Upper lobe of left lung (tissue), 4 donors: ENCODE data around the gene PRRG2.
A peak's percentile ranks its signal among the peaks of the same experiment; 100 is the strongest.

Source experiments
- POLR2A ChIP-seq, 4 donors: fragments of 450-650 bp; IDR thresholded peaks; one replicate each; pipeline ENCODE4 v1.5.1; 2016 to 2017; ENCODE audit warnings: antibody characterized with exemption in 4 of 4, mild to moderate bottlenecking in 2 of 4
- TF ChIP-seq, protein P1 (sequence below), 6 experiments: fragments of 450-650 bp in 4 of 6; fragments of 200-600 bp in 2 of 6; sonication (generic) in 2 of 6; IDR thresholded peaks; one replicate each; pipeline ENCODE4 v1.5.1; 2016 to 2019; ENCODE audit warnings: antibody characterized with exemption in 6 of 6

DNA sequence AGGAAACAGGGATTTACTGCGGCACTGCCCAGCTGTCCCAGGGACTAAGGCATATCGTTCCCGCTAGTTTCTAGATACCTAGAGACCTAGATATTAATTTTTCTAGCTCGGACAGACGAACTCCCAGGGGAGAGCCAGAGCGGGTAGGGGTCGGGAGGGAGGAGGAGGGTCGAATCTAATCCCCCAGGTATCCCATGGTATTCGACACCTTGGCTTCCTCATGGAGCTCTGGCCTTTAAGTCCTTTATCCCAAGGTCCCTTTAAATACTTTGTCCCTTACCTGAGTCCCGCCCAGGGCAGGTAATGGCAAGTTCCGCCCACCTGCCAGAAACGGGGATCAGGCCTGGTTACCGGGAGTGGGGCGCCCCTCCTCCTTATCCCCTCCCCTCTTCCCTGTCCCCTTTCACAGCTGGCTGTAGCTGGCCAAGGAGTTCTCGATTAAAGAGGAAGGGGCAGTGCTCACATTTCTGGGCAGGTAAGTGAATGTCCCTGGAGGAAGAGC is at the start of gene PRRG2:
- TF ChIP-seq, protein P1, sequence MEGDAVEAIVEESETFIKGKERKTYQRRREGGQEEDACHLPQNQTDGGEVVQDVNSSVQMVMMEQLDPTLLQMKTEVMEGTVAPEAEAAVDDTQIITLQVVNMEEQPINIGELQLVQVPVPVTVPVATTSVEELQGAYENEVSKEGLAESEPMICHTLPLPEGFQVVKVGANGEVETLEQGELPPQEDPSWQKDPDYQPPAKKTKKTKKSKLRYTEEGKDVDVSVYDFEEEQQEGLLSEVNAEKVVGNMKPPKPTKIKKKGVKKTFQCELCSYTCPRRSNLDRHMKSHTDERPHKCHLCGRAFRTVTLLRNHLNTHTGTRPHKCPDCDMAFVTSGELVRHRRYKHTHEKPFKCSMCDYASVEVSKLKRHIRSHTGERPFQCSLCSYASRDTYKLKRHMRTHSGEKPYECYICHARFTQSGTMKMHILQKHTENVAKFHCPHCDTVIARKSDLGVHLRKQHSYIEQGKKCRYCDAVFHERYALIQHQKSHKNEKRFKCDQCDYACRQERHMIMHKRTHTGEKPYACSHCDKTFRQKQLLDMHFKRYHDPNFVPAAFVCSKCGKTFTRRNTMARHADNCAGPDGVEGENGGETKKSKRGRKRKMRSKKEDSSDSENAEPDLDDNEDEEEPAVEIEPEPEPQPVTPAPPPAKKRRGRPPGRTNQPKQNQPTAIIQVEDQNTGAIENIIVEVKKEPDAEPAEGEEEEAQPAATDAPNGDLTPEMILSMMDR (IDR thresholded peaks at IDR 0.05) = no peak
- peak in 1 of 4 donors; percentile 19 for TF ChIP-seq POLR2A (IDR thresholded peaks at IDR 0.05)
